Vagina (tissue), 2 donors: ENCODE results near the gene MMRN2. TPM values are rescaled to one million over a fixed set of nuclear protein-coding genes. Genes with fewer than 3 reads are reported as not detected.
A peak's percentile ranks its signal among the peaks of the same experiment; 100 is the strongest.
"Not testable (repeated sequence)": the region's sequence is repeated elsewhere in the genome, so short reads cannot be mapped to it uniquely, and the experiment has no call there.

ENCODE experiments used
- DNase-seq, 2 donors: peaks; one replicate each; pipeline ENCODE4 v3.0.0-alpha.2; 2017; ENCODE audit errors: extremely low spot score in 2 of 2
- H3K27ac ChIP-seq: fragments of 200-600 bp; sonication (generic); one replicate; pipeline ENCODE4 v1.5.1; 2019
- H3K27me3 ChIP-seq: fragments of 200-600 bp; sonication (generic); one replicate; pipeline ENCODE4 v1.5.1; 2019
- H3K36me3 ChIP-seq, 2 donors: fragments of 200-600 bp; sonication (generic); one replicate each; pipeline ENCODE4 v1.5.1; 2017 to 2019
- H3K4me1 ChIP-seq: fragments of 200-600 bp; sonication (generic); one replicate; pipeline ENCODE4 v1.5.1; 2019
- H3K4me3 ChIP-seq, 2 donors: fragments of 200-600 bp; sonication (generic); 1 replicate in 1 of 2; 2 replicates in 1 of 2; pipeline ENCODE4 v1.5.1; 2016 to 2019
- H3K9me3 ChIP-seq: fragments of 200-600 bp; sonication (generic); one replicate; pipeline ENCODE4 v1.5.1; 2019
- POLR2A ChIP-seq, 2 donors: fragments of 450-650 bp; IDR thresholded peaks; one replicate each; pipeline ENCODE4 v1.6.1; 2017; ENCODE audit warnings: antibody characterized with exemption in 2 of 2, mild to moderate bottlenecking in 2 of 2, moderate library complexity in 2 of 2
- POLR2AphosphoS5 ChIP-seq, 2 donors: sonication (generic); formaldehyde crosslinking; IDR thresholded peaks; one replicate each; pipeline ENCODE4 v1.9.0; 2017; ENCODE audit warnings: antibody characterized with exemption in 2 of 2, mild to moderate bottlenecking in 2 of 2, low read depth in 1 of 2; ENCODE audit not compliant: insufficient read depth in 1 of 2
- intact Hi-C: fragments of 100-400 bp; cut with DNase I; formaldehyde crosslinking; loops from one replicate; pipeline ENCODE4 v1.15.1; 2023
- total RNA-seq: library from RNA; depleted of rRNA; stranded (reverse); fragments of >200 nt; gene quantifications from one replicate; pipeline ENCODE4 v1.2.3, GENCODE V29; 2016
- TF ChIP-seq, protein P1 (sequence below), 3 experiments: fragments of 450-650 bp in 2 of 3; fragments of 200-600 bp in 1 of 3; sonication (generic) in 1 of 3; IDR thresholded peaks; one replicate each; pipeline ENCODE4 v1.5.1; 2017 to 2019; ENCODE audit warnings: antibody characterized with exemption in 3 of 3, mild to moderate bottlenecking in 2 of 3, moderate library complexity in 2 of 3

MMRN2 gene
- total RNA-seq, 1 donor from 2014 or later: 57.2 TPM

DNA sequence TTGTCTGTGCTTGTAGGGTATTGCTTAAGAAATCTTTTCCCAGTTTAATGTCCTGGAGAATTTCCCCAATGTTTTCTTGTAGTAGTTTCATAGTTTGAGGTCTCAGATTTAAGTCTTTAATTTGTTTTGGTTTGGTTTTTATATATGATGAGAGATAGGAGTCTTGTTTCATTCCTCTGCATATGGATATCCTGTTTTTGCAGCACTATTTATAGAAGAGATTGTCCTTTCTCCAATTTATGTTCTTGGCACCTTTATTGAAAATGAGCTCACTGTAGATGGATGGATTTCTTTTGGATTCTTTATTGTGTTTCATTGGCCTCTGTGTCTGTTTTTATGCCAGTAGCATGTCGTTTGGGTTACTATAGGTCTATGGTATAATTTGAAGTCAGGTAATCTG, 31.1 kb upstream of the MMRN2 start:
- Histone ChIP-seq H3K4me1 (peaks cover 11% of the 10 kb centered on the region), H3K27me3 (no peaks in the 10 kb centered on the region), H3K4me3 (no peak overlapping the region), H3K27ac (no peak overlapping the region), H3K36me3 (peaks cover 0 to 3% of the 10 kb centered on the region in 2 donors), H3K9me3 (no peaks in the 10 kb centered on the region)
- no peak for DNase-seq
- intact Hi-C loops: no loop called here
- TF ChIP-seq, protein P1, sequence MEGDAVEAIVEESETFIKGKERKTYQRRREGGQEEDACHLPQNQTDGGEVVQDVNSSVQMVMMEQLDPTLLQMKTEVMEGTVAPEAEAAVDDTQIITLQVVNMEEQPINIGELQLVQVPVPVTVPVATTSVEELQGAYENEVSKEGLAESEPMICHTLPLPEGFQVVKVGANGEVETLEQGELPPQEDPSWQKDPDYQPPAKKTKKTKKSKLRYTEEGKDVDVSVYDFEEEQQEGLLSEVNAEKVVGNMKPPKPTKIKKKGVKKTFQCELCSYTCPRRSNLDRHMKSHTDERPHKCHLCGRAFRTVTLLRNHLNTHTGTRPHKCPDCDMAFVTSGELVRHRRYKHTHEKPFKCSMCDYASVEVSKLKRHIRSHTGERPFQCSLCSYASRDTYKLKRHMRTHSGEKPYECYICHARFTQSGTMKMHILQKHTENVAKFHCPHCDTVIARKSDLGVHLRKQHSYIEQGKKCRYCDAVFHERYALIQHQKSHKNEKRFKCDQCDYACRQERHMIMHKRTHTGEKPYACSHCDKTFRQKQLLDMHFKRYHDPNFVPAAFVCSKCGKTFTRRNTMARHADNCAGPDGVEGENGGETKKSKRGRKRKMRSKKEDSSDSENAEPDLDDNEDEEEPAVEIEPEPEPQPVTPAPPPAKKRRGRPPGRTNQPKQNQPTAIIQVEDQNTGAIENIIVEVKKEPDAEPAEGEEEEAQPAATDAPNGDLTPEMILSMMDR (IDR thresholded peaks at IDR 0.05): no peak
- TF ChIP-seq POLR2AphosphoS5 (IDR thresholded peaks at IDR 0.05; ENCODE audit: insufficient read depth in 1 of 2, low read depth in 1 of 2): no peak
- no peak for TF ChIP-seq POLR2A (IDR thresholded peaks at IDR 0.05)

DNA sequence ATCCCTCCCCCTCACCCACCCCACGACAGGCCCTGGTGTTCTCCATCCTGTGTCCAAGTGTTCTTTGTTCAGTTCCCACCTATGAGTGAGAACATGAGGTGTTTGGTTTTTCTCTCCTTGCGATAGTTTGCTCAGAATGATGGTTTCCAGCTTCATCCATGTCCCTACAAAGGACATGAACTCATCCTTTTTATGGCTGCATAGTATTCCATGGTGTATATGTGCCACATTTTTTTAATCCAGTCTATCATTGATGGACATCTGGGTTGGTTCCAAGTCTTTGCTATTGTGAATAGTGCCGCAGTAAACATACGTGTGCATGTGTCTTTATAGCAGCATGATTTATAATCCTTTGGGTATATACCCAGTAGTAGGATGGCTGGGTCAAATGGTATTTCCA, 27.1 kb upstream of the MMRN2 start:
- H3K9me3 ChIP-seq, H3K4me3 ChIP-seq, DNase-seq, H3K36me3 ChIP-seq, H3K27me3 ChIP-seq, intact Hi-C loops, H3K27ac ChIP-seq: not testable (repeated sequence)
- peaks cover 29% of the 10 kb centered on the region for H3K4me1 ChIP-seq

DNA sequence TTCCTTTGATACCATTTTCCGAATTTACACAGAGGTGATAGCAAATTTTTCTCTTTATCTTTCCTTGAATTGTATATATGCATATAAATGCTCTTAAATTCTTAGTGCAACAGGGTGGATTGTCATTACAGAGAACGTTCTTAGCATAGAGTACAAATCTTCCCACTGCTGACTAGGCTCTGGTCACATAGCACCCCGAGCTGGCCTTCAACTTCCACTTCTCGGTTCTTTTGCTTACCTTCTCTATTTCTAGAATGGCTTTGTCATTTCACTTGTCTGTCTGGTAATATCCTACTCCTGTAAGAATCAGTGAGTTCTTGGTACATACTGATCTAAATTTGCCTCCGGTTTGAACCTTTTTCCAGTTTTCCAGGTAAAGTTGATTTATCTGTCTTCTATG, 24.3 kb upstream of the MMRN2 start:
- TF ChIP-seq POLR2A (IDR thresholded peaks at IDR 0.05): no peak
- no peak for TF ChIP-seq POLR2AphosphoS5 (IDR thresholded peaks at IDR 0.05; ENCODE audit: insufficient read depth in 1 of 2, low read depth in 1 of 2)
- TF ChIP-seq, protein P1 (IDR thresholded peaks at IDR 0.05): no peak
- Histone ChIP-seq H3K9me3 (no peaks in the 10 kb centered on the region), H3K4me3 (no peak overlapping the region), H3K27me3 (no peaks in the 10 kb centered on the region), H3K36me3 (no peaks in the 10 kb centered on the region), H3K4me1 (peaks cover 35% of the 10 kb centered on the region), H3K27ac (no peak overlapping the region)
- DNase-seq: no peak
- intact Hi-C loops: no loop called here

DNA sequence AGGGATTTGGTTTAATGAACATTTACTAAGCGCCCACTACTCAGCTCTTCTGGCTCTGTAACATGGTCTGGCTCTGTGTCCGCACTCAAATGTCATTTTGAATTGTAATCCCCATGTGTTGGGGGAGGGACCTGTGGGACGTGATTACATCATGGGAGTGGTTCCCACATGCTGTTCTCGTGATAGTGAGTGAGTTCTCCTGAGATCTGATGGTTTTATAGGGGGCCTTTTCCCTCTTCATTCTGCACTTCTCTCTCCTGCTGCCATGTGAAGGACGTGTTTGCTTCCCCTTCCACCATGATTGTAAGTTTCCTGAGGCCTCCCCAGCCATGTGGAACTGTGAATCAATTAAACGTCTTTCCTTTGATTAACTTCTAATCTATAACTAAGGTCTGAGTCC, 23.6 kb upstream of the MMRN2 start:
- DNase-seq, H3K36me3 ChIP-seq, intact Hi-C loops, H3K9me3 ChIP-seq, H3K27me3 ChIP-seq, H3K4me3 ChIP-seq: not testable (repeated sequence)
- peak overlapping the region; percentile 84 for H3K27ac ChIP-seq
- peaks cover 35% of the 10 kb centered on the region for H3K4me1 ChIP-seq

DNA sequence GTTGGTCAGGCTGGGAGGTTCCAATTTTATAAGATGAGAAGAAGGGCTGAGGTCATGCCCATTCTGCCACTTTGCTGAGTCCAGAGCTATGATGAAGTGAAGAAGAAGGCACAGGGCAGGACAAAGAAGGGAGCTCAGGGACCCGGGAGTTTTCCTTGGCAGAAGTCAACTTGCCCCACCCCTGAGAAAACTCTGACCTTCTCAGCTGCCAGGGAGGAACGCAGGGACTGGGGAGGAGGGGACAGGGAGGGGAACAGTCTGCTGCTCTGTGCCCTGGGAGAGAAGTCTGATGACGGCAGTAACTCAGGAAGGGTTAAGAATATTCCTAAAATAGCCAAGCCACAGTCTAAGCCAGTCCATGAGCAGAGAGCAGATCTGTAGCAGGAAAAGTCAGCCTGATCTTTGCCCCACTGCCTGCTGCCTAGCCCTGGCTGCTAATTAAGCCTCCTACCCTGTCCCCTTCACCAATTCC, 22.6 kb upstream of the MMRN2 start:
- DNase-seq: peak in 1 of 2 donors; percentile 84
- Histone ChIP-seq H3K36me3 (no peaks in the 10 kb centered on the region), H3K4me3 (no peak overlapping the region), H3K27ac (peak overlapping the region; percentile 84), H3K9me3 (no peaks in the 10 kb centered on the region), H3K27me3 (no peaks in the 10 kb centered on the region), H3K4me1 (peaks cover 35% of the 10 kb centered on the region)
- intact Hi-C loops: no loop called here
- TF ChIP-seq POLR2AphosphoS5 (IDR thresholded peaks at IDR 0.05; ENCODE audit: insufficient read depth in 1 of 2, low read depth in 1 of 2) (no peak), POLR2A (IDR thresholded peaks at IDR 0.05) (no peak)
- TF ChIP-seq, protein P1 (IDR thresholded peaks at IDR 0.05): no peak

DNA sequence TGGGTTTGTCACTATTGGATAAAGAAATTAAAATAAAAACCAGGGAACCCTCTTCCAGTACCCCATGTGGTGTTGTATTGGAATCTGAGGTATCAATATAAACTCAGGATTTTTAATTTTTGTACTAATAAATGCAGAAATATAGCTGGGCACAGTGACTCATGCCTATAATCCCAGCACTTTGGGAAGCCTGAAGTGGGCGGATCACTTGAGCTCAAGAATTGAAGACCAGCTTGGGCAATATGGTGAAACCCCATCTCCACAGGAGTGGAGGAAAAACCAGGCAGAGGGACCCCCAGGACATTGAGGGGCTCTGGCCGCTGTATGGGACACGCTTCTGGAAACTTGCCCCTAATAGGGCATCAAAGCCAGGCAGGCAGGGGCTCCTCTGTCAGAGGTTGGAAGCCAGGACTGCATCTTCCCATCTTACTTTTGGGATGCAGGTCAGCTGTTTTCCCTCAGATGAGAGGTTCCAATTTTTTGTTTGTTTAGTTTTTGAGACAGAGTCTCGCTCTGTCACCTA, 21.9 kb upstream of the MMRN2 start:
- H3K4me3 ChIP-seq: no peak overlapping the region
- no peaks in the 10 kb centered on the region for H3K9me3 ChIP-seq
- H3K27me3 ChIP-seq: no peaks in the 10 kb centered on the region
- peak overlapping the region; percentile 84 for H3K27ac ChIP-seq
- peaks cover 35% of the 10 kb centered on the region for H3K4me1 ChIP-seq
- peak in 1 of 2 donors; percentile 82 for DNase-seq
- TF ChIP-seq, protein P1 (IDR thresholded peaks at IDR 0.05): no peak
- TF ChIP-seq POLR2A (IDR thresholded peaks at IDR 0.05) (no peak), POLR2AphosphoS5 (IDR thresholded peaks at IDR 0.05; ENCODE audit: insufficient read depth in 1 of 2, low read depth in 1 of 2) (no peak)
- H3K36me3 ChIP-seq: no peaks in the 10 kb centered on the region
- intact Hi-C loops: no loop called here
